ENCODE data around the gene PGM2. TPM values are rescaled to one million over a fixed set of nuclear protein-coding genes. Genes with fewer than 3 reads are reported as not detected.

The PGM2 gene
- total RNA-seq, 2 experiments from 2014 or later, result 42.2 to 44.2 TPM

GRCh38 chr4:37902738-37903693, 76.5 kb downstream of the PGM2 start:
- Mint-ChIP-seq H3K27ac (no peak overlapping the region), H3K27me3 (no peaks in the 10 kb centered on the region), H3K4me1 (peaks cover 31% of the 10 kb centered on the region), H3K4me3 (no peak overlapping the region), H3K36me3 (peaks cover 44% of the 10 kb centered on the region), H3K9me3 (no peaks in the 10 kb centered on the region)
- POLR2A ChIA-PET, result interaction anchor here (1.2 kb wide), 1 partner anchor 11 kb away, joined by 3 read pairs; no protein-coding TSS in a partner anchor
- DNase-seq (no peak), ATAC-seq (ENCODE audit: low read depth) (no peak)

GRCh38 chr4:37903901-37904300, 77.4 kb downstream of the PGM2 start:
- no peak overlapping the region for H3K4me3 Mint-ChIP-seq
- ATAC-seq (ENCODE audit: low read depth) (no peak), DNase-seq (no peak)
- no peaks in the 10 kb centered on the region for H3K27me3 Mint-ChIP-seq
- H3K4me1 Mint-ChIP-seq, result peaks cover 27% of the 10 kb centered on the region
- POLR2A ChIA-PET, result no interaction called here
- H3K27ac Mint-ChIP-seq, result no peak overlapping the region
- H3K36me3 Mint-ChIP-seq, result peaks cover 38% of the 10 kb centered on the region
- no peaks in the 10 kb centered on the region for H3K9me3 Mint-ChIP-seq

GRCh38 chr4:37904824-37905223, 78.3 kb downstream of the PGM2 start:
- DNase-seq, result no peak
- Mint-ChIP-seq H3K36me3 (peaks cover 33% of the 10 kb centered on the region), H3K4me3 (no peak overlapping the region), H3K9me3 (no peaks in the 10 kb centered on the region), H3K27me3 (no peaks in the 10 kb centered on the region), H3K27ac (no peak overlapping the region), H3K4me1 (peaks cover 23% of the 10 kb centered on the region)
- POLR2A ChIA-PET, result no interaction called here
- ATAC-seq (ENCODE audit: low read depth), result no peak

DNA sequence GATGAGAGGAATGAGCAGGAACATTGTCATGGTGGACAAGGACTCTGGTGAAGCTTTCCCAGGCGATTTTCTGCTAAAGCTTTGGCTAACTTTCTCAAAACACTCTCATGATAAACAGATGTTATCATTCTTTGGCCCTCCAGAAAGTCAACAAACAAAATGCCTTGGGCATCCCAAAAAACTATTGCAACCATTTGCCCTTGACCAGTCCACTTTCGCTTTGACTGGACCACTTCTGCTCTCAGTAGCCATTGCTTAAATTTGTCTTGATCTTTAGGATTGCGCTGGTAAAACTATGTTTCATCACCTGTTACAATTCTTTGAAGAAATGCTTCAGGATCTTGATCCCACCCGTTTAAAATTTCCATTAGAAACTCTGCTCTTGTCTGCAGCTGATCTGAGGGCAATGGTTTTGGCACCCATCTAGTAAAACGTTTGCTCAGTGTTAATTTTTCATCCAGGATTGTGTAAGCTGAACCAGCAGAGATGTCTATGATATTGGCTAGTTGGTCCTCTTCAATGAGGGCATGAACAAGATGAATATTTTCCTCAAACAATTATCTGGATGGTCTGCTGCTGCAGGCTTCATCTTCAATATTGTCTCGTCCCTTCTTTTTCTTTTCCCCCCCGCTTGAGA, 79.2 kb downstream of the PGM2 start:
- Mint-ChIP-seq H3K4me3 (no peak overlapping the region), H3K27ac (no peak overlapping the region), H3K9me3 (no peaks in the 10 kb centered on the region), H3K36me3 (peaks cover 31% of the 10 kb centered on the region), H3K27me3 (no peaks in the 10 kb centered on the region), H3K4me1 (peaks cover 19% of the 10 kb centered on the region)
- no peak for ATAC-seq (ENCODE audit: low read depth)
- DNase-seq, result no peak
- POLR2A ChIA-PET, result no interaction called here

DNA sequence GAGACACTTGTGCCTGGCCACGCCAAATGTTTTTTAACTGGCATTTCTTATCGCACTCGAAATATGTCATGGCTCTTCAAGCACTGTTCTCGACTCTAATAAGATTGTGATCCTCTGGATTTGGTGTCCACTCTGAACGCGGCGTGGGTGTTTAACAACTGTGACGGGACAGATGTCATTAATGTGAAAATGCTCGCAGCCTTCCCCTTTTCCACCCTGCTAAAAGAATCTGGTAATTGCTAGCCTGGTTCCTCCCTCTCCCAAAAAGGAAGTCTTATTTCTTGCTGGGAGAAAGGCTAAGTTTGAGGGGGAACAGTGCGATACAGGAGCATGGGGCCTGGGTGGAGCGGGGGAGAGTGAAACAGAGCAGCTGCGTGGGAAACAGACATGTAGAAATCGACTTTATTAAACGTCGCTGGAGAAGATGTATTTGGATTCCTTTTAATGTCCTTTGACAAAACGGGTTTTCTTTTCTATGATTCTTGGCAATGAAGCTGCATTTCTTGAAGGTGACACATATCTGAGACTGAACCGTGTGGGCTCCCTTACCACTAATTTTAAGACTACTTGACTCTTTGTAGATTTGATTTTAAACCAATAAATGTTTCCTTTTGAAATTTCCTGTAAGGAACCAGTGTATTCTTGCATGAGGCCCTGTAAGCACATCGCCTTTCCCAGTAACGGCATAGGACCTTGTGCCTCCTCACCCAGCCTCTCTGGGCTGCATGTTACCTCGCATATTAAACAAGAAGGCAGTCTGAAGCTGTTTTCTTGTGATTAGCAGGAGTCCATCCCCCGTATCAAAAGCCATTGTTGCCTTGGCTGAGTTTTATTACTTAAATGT, 82.2 kb downstream of the PGM2 start:
- H3K36me3 Mint-ChIP-seq, result peaks cover 21% of the 10 kb centered on the region
- POLR2A ChIA-PET, result no interaction called here
- peaks cover 14% of the 10 kb centered on the region for H3K4me1 Mint-ChIP-seq
- no peak for ATAC-seq (ENCODE audit: low read depth)
- no peak overlapping the region for H3K4me3 Mint-ChIP-seq
- H3K27ac Mint-ChIP-seq, result no peak overlapping the region
- DNase-seq, result no peak
- H3K9me3 Mint-ChIP-seq, result no peaks in the 10 kb centered on the region
- H3K27me3 Mint-ChIP-seq, result no peaks in the 10 kb centered on the region

GRCh38 chr4:37909332-37910090, 83.0 kb downstream of the PGM2 start:
- Mint-ChIP-seq H3K27me3 (no peaks in the 10 kb centered on the region), H3K9me3 (no peaks in the 10 kb centered on the region), H3K27ac (no peak overlapping the region), H3K36me3 (peaks cover 21% of the 10 kb centered on the region), H3K4me3 (no peak overlapping the region), H3K4me1 (peaks cover 14% of the 10 kb centered on the region)
- DNase-seq, result no peak
- ATAC-seq (ENCODE audit: low read depth), result no peak
- POLR2A ChIA-PET, result no interaction called here

DNA sequence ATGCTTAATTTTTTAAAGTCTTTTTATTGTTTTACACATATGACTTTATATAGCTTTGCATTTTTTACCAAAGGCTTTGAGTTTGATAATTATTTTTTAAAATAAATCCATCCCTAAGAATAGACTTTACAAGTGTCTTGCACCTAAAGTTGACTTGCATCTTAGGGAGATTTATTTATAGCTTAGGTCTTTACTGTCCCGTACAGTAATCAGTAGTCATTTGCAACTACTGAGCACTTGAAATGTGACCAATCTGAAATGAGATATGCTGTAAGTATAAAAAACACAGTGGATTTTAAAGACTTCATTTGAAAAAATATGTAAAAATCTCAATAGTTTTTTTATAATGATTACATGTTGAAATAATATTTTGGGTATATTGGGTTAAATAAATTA, 83.6 kb downstream of the PGM2 start:
- Mint-ChIP-seq H3K4me1 (peaks cover 12% of the 10 kb centered on the region), H3K27me3 (no peaks in the 10 kb centered on the region), H3K4me3 (no peak overlapping the region), H3K9me3 (no peaks in the 10 kb centered on the region), H3K36me3 (peaks cover 21% of the 10 kb centered on the region), H3K27ac (no peak overlapping the region)
- ATAC-seq (ENCODE audit: low read depth), result no peak
- POLR2A ChIA-PET, result interaction anchor here (0.6 kb wide), 1 partner anchor 9 kb away, joined by 4 read pairs; no protein-coding TSS in a partner anchor
- no peak for DNase-seq

Other genes with a start within 250 kb of the PGM2 start
- gene RELL1, start 140.3 kb upstream of the PGM2 start, total RNA-seq, result 10 to 100 TPM; 36.8 to 39.4 TPM
- 10 to 100 TPM; 79.7 to 83.7 TPM for gene TBC1D1, start 64.4 kb downstream of the PGM2 start, total RNA-seq
- 1 to 10 TPM in 1 of 2 experiments, under 1 TPM in 1; 0.94 to 2.0 TPM for gene PTTG2, start 133.7 kb downstream of the PGM2 start, total RNA-seq